Middle frontal gyrus (tissue), 1 donor: ENCODE data around the gene DNAJB6.

Source experiments
- DNase-seq: peaks from one replicate; pipeline ENCODE4 v3.0.0-alpha.2; 2015; ENCODE audit warnings: low spot score; ENCODE audit errors: extremely low spot score

DNAJB6 gene

DNA sequence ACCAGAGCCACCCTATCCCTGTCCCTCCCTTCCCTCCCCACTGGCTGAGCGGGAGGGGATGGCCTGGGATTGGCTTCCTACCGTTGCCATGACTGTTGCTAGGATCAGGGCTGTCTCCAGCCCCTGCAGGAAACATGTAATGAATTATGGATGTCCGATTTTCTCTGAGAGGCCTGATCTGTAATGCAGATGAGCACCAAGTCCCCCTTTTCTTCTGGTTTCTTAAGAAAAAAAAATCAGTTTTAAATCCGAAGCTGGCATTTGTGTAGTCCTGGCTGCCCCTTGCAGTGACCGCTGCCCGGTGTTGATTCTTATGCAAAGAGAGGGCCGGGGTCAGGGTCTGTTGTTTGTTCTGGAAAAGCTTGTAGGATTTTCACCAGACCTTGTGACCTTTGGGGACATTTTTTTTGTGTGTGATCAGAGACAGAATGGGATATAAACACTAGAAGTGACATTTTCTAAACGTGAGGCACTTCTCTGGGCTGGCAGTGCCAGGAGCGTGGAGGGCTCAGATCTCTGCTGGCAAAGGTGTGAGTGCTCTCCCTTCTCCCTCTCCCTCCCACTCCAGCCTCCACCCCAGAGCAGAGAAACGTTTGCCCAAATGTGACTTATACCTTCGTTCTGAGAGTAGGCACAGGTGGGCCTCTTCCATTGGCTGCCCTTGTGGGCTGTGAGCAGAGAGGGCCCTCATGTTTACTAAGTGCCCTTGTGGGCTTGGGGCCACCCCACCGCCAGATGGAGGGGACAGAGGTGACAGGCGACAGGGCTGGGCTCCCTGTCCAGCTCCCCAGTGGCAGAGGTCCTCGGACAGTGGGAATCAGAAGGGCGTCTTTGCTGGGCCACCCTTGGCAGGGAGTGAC is 127.5 kb downstream of the DNAJB6 start:
- DNase-seq, result peak; percentile 14

DNA sequence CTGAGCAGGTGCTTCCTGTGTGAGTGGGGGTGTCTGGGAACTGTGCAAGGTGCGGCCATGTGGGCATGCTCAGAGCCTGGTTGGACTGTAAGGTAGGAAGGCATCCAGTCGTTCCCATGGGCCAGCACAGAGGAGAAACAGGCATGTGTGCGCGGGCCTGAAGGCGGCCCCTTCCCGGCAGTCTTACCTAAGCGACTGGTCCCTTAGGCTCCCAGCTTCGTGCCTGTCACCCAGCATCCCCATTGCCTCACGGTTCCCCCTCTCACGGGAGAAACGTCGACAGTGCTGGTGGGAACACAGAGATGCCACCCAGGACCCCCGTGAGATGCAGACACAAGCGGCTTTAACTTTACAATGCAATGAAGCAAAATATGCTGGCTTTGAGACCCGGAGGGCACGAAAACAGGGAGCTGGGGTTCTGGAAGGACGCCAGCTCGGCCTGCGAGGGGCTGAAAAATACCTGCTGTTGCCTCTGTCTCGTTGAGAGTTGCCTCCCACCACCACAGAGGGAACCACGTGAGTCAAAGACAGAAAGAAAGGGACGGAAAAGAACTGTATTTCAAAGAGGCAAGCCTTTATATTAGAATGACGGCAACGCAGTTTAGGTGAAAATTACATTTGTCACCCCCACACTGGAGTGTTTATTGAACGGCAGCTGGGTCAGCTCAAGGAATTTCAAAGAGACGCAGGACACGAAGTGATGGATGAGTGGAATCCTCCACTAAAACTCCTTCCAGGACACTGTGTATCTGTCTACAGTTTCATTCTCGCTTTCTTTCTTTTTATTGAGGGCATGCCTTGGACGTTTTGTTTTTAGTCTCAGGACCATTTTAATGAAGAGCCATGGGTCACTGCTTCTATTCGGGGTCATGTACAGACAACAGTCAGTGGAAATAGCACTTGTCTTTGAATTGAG is 128.4 kb downstream of the DNAJB6 start:
- no peak for DNase-seq

- DNase-seq, result no peak
Observed at GRCh38 chr7:157465891-157466866, 129.4 kb downstream of the DNAJB6 start.

DNA sequence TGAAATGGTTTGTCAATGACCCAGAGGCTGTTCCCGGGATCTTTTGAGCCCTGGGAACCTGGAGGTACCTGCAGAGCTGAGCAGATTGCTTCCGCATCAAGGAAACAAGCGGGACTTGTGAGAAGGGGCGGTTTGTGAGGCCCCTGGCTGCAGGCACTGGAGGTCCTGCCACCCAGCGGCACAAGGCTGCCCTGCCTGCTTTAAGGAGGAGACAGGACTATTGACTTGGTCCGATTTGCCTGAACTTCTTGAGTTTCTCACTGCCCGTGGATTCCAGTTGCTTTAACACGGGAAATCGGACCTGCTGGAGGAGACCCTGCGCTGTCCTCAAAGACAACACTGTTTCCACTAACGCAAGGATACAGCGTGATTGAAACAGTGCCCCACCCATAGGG is 130.1 kb downstream of the DNAJB6 start:
- DNase-seq, result no peak
